NCI-H187 (cell line): Measurements from ENCODE around the gene SIGLEC7.
A peak's percentile ranks its signal among the peaks of the same experiment; 100 is the strongest.

Experiments used
- DNase-seq, 2 experiments: peaks; one replicate each; lab custom pipeline; 2025; lab: John Stamatoyannopoulos, UW

The SIGLEC7 gene

DNA sequence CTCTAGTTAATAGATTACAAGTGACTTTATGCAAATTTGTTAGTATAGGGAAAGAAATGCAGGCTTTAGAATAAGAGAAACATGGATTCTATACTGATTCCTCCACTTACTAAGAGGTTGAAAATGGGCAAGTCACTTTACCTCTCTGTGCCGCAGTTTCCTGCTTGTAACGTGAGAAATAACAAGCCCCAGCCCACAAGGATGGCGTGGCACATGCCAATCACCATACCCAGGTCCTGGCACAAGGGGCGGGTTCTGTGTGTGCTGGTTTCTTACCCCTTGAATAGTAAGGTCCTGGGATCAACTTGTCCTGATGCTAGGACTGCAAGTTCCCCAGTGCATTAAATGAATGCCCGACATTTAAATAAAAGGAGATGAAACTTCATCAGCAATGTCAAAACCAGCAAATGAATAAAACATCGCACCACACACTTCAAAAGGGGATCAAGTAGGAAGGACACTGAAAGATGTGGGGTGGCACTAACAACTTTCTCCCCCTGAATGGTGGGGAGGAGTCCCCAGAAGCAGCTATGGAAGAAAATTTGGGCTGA, 25.3 kb upstream of the SIGLEC7 start:
- DNase-seq, result no peak

DNA sequence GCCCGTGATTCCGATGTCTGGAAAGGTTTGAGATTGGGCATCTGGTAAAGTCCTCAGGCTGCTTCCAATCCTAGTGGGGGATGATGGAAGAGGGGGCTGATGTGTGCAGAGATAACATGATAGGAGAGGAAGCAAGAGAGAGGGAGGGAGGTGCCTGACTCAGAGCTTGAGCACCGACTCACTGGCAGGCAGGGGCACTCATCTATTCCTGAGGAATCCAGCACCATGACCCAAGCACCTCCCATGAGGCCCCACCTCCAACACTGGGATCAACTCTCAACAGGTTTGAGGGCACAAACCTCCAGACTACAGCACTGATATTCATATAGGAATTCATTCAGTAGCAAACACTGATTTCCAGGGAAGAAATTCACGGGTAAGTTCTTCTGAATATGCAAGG, 23.0 kb upstream of the SIGLEC7 start:
- DNase-seq, result no peak

GRCh38 chr19:51119611-51120010, 22.5 kb upstream of the SIGLEC7 start:
- DNase-seq, result no peak

DNA sequence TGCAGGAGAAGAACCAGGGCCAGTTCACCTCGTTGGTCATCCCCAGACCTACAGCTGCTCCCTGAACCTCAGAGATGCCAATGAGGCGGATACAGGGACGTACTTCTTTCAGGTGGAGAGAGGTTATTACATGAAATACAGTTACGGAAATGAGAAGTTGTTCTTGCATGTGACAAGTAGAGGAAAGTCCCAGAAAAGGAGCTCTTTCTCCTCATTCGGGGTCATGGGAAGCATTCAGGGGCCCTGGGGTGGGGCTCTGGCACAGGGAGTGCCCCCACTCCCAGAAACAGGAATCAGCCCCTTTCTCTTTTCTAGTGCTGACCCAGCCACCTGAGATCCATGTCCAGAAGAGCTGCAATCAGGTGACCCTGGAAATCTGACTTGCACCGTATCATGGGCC, 21.9 kb upstream of the SIGLEC7 start:
- no peak for DNase-seq

DNA sequence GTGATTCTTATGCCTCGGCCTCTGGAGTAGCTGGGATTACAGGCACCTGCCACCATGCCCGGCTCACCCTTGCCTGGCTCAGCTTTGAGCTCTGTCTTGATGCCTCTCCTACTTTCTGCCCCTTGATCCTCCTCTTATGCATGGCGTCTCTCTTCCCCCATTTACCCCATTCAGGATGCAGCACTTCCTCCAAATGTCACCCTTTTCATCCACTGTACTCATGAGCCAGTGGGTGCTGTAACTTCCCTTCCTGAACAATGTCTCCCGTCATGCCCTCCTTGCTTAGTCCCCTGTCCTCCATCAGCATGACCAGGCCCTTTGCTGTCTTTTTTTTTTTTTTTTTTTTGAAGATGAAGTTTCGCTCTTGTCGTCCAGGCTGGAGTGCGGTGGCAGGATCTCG, 20.8 kb upstream of the SIGLEC7 start:
- DNase-seq, result no peak

GRCh38 chr19:51122112-51122981, 19.8 kb upstream of the SIGLEC7 start:
- peak in 1 of 2 experiments; percentile 49 for DNase-seq

DNA sequence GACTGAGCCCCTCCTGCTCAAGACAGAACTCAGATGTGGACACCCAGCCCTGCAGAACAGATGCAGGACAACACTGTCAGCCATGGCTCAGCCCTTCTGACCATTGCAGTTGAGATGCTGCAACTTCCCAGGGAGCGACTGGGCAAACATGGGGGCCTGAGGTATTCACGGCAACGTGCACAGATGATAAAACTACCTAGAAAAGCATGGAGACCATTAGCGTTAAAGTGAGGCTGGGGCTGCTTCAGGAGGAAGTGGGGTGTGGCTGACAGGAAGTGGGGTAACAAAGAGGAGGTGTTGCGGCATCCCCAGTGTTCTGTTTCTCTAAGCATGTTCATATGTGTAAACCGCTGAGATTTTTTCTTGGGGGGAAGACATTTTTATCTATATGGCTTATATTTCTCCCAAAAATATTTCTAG, 18.7 kb upstream of the SIGLEC7 start:
- DNase-seq, result no peak

GRCh38 chr19:51123802-51124201, 18.3 kb upstream of the SIGLEC7 start:
- DNase-seq, result no peak

DNA sequence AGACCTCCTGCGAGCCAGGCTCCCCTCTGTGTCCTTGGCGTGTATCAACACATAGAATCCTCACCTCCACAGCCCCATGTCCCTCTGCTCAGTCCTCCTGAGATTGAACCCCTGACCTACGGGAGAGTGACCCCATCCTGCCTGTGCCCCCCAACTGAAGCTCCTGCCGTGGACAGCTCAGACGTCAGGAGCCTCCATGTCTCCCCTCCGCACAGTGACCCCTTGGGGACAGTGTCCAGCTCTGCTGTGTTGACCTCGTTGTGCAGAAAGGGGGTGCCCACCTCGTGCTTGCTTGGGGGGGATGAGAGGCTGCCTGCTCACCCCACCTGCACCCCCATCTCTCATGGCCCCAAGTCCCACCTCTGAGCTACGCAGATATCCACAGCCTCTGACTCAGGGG, 17.9 kb upstream of the SIGLEC7 start:
- DNase-seq, result no peak

DNA sequence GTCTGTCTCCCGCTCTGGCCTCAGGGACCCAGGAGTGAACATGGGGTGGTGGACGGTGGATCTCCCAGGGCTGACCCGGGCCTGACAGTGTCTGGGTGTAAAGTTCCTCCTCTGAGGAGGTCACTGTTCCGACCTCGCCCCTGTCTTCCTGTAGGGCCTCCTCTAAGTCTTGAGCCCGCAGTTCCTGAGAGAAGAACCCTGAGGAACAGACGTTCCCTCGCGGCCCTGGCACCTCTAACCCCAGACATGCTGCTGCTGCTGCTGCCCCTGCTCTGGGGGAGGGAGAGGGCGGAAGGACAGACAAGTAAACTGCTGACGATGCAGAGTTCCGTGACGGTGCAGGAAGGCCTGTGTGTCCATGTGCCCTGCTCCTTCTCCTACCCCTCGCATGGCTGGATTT, 17.4 kb upstream of the SIGLEC7 start, which contains the start of gene SIGLEC9:
SIGLEC9 (plus strand) TSS at position 178 of the 400 bp plus-strand sequence; CDS start at position 247, 69 bp downstream.
- no peak for DNase-seq

- no peak for DNase-seq
Measured at GRCh38 chr19:51125421-51126075, 16.6 kb upstream of the SIGLEC7 start.

GRCh38 chr19:51127032-51127431, 15.1 kb upstream of the SIGLEC7 start:
- DNase-seq, result no peak

GRCh38 chr19:51127755-51128154, 14.3 kb upstream of the SIGLEC7 start:
- DNase-seq, result no peak

DNA sequence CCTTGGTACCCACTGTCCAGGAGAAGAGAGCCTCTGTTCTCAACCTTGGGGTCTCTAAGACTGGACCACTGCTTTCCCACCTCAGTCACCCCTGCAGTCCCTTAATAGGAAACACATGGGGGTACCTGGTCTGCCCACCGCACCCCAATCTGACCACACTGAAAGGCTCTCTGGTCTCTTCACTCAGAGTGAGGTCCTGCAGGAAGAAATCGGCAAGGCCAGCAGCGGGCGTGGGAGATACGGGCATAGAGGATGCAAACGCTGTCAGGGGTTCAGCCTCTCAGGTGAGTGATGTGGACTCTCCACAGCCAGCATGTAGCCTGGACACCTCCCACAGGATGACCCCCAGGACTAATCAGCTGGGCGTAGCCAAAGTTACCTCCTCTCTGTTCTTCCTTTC, 13.9 kb upstream of the SIGLEC7 start:
- no peak for DNase-seq

DNA sequence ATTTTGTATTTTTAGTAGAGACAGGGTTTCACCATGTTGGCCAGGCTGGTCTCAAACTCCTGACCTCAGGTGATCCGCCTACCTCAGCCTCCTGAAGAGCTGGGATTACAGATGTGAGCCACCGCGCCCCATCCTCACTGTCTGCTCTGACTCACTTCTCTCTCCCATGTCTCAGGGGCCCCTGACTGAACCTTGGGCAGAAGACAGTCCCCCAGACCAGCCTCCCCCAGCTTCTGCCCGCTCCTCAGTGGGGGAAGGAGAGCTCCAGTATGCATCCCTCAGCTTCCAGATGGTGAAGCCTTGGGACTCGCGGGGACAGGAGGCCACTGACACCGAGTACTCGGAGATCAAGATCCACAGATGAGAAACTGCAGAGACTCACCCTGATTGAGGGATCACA, 12.4 kb upstream of the SIGLEC7 start:
- no peak for DNase-seq

- peak; percentile 34 to 55 for DNase-seq
Measured at GRCh38 chr19:51131780-51132680, 10.1 kb upstream of the SIGLEC7 start.

GRCh38 chr19:51135004-51135403, 7.1 kb upstream of the SIGLEC7 start:
- no peak for DNase-seq

DNA sequence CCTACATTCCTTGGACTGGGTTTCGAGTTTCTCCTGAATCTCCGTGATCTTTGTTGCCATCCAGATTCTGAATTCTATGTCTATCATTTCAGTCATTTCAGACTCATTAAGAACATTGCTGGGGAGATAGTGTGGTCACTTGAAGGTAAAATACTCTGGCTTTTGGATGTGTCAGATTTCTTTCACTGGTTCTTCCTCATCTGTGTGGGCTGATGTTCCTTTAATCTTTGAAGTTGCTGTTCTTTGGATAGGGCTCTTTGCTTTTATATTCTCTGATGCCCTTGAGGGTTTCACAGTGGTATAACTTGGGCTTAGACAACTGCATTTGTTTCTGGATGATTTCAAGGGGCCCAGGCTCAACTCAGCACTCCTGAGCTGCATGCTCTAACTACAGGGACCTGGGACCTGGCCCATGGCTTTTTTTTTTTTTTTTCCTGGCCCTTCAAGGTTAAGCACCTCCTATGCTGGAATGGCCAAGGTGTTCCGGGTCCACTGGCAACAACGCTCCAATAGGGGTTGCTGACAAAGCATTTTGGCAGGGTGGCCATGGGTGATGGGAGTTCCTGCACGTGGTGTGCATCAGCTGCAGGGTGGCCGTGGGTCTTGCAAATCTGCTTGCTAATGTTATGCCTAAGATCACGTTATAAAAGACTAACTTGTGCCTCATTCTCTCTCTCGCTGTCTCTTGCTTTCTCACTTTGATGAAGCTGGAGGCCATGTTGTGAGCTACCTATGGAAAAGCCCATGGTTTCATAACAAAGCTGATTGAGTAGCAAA, 5.9 kb upstream of the SIGLEC7 start:
- DNase-seq, result no peak

DNA sequence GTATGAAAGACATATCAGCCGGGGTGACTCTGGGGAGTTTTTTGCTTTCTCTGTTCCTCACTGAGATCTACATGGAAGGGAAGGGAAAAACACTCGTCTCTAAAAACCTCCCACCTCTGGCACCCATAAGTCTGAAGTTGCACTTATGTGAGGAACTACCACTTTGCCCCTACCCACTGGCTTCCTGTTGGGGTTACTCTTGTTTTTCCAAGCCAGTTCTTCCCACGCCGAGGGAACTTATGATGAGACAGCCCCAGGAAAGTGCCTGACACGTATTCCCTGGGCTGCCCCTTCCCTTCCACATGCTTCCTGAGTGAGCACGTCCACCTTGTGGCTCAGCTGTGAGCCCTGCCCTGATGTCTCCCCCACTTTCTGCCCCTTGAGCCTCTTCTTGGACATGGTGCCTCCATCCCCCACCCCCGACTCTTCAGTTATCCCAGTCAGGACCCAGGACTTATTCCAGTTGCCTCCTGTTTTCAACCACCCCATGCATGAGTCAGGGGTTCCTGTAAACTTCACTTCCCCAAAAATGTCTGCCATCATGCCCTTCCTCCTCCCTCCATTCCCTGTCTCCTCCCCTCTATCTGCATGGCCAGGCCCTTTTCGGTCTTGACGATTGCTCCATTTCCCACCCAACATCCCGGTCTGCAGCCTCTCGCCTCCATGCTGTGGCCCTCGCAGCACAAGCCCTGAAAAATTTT, 5.1 kb upstream of the SIGLEC7 start:
- DNase-seq, result no peak

DNA sequence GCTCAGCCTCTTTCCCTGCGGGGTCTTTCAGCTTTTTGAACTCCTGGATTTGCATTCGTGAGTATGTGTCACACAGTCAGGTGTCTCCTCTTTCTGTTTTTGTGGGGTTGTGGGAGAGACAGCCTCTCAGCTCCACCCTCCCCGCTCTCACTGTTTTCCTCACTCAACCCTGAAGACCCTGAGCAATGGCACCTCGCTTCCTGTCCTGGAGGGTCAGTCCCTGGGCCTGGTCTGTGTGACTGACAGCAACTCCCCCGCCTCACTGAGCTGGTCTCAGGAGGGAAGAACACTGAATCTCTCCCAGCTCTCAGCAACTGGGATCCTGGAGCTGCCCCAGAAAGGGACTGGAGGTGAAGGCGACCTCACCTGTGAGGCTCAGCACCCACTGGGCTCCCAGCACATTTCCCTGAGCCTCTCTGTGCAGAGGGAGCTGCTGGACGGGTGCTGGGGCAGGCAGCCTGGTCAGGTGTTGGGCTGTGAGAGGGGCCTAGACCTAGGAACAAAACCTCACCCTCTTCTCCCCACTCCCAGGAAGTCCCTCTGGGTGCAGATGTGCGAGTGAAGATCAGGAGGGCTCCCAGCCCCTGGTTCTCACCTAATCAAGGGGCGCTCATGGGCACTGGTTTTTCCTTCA, 4.2 kb upstream of the SIGLEC7 start:
- no peak for DNase-seq
